Vagina (tissue), 2 donors: ENCODE results near the gene TBL3. TPM values are rescaled to one million over a fixed set of nuclear protein-coding genes. Genes with fewer than 3 reads are reported as not detected.

Source experiments
- DNase-seq, 2 donors: peaks; one replicate each; pipeline ENCODE4 v3.0.0-alpha.2; 2017; ENCODE audit errors: extremely low spot score in 2 of 2
- H3K27ac ChIP-seq: fragments of 200-600 bp; sonication (generic); one replicate; pipeline ENCODE4 v1.5.1; 2019
- H3K27me3 ChIP-seq: fragments of 200-600 bp; sonication (generic); one replicate; pipeline ENCODE4 v1.5.1; 2019
- H3K36me3 ChIP-seq, 2 donors: fragments of 200-600 bp; sonication (generic); one replicate each; pipeline ENCODE4 v1.5.1; 2017 to 2019
- H3K4me1 ChIP-seq: fragments of 200-600 bp; sonication (generic); one replicate; pipeline ENCODE4 v1.5.1; 2019
- H3K4me3 ChIP-seq, 2 donors: fragments of 200-600 bp; sonication (generic); 1 replicate in 1 of 2; 2 replicates in 1 of 2; pipeline ENCODE4 v1.5.1; 2016 to 2019
- H3K9me3 ChIP-seq: fragments of 200-600 bp; sonication (generic); one replicate; pipeline ENCODE4 v1.5.1; 2019
- CTCF ChIP-seq, 3 experiments: fragments of 450-650 bp in 2 of 3; fragments of 200-600 bp in 1 of 3; sonication (generic) in 1 of 3; IDR thresholded peaks; one replicate each; pipeline ENCODE4 v1.5.1; 2017 to 2019; ENCODE audit warnings: antibody characterized with exemption in 3 of 3, mild to moderate bottlenecking in 2 of 3, moderate library complexity in 2 of 3
- POLR2A ChIP-seq, 2 donors: fragments of 450-650 bp; IDR thresholded peaks; one replicate each; pipeline ENCODE4 v1.6.1; 2017; ENCODE audit warnings: antibody characterized with exemption in 2 of 2, mild to moderate bottlenecking in 2 of 2, moderate library complexity in 2 of 2
- POLR2AphosphoS5 ChIP-seq, 2 donors: sonication (generic); formaldehyde crosslinking; IDR thresholded peaks; one replicate each; pipeline ENCODE4 v1.9.0; 2017; ENCODE audit warnings: antibody characterized with exemption in 2 of 2, mild to moderate bottlenecking in 2 of 2, low read depth in 1 of 2; ENCODE audit not compliant: insufficient read depth in 1 of 2
- intact Hi-C: fragments of 100-400 bp; cut with DNase I; formaldehyde crosslinking; loops from one replicate; pipeline ENCODE4 v1.15.1; 2023
- total RNA-seq: library from RNA; depleted of rRNA; stranded (reverse); fragments of >200 nt; gene quantifications from one replicate; pipeline ENCODE4 v1.2.3, GENCODE V29; 2016

Gene TBL3
- total RNA-seq, 1 donor from 2014 or later = 44.2 TPM

- intact Hi-C loops = loop anchor here (5.0 kb wide), 1 partner anchor 119 kb away; no protein-coding TSS in a partner anchor
- DNase-seq = no peak
- no peak for TF ChIP-seq POLR2A (IDR thresholded peaks at IDR 0.05)
- TF ChIP-seq CTCF (IDR thresholded peaks at IDR 0.05) = peak; percentile 92 to 98 (median 98)
- TF ChIP-seq POLR2AphosphoS5 (IDR thresholded peaks at IDR 0.05; ENCODE audit: insufficient read depth in 1 of 2, low read depth in 1 of 2) = peak; percentile 73 to 78
- H3K36me3 ChIP-seq = no peaks in the 10 kb centered on the region
- peaks cover 11% of the 10 kb centered on the region for H3K27me3 ChIP-seq
- H3K4me3 ChIP-seq = peak overlapping the region; percentile 24 to 42
- H3K9me3 ChIP-seq = no peaks in the 10 kb centered on the region
- peaks cover 63% of the 10 kb centered on the region for H3K4me1 ChIP-seq
- H3K27ac ChIP-seq = peak overlapping the region; percentile 73
Measured at GRCh38 chr16:2023092-2024031, 51.5 kb downstream of the TBL3 start.

- Histone ChIP-seq H3K9me3 (no peaks in the 10 kb centered on the region), H3K4me3 (peak overlapping the region in 1 of 2 donors; percentile 24), H3K36me3 (no peaks in the 10 kb centered on the region), H3K27ac (peak overlapping the region; percentile 73), H3K27me3 (peaks cover 11% of the 10 kb centered on the region), H3K4me1 (peaks cover 70% of the 10 kb centered on the region)
- TF ChIP-seq CTCF (IDR thresholded peaks at IDR 0.05) (no peak), POLR2AphosphoS5 (IDR thresholded peaks at IDR 0.05; ENCODE audit: insufficient read depth in 1 of 2, low read depth in 1 of 2) (no peak), POLR2A (IDR thresholded peaks at IDR 0.05) (no peak)
- intact Hi-C loops = loop anchor here (5.0 kb wide), 1 partner anchor 118 kb away; no protein-coding TSS in a partner anchor
- DNase-seq = no peak
Measured at GRCh38 chr16:2024032-2024420, 52.2 kb downstream of the TBL3 start.

GRCh38 chr16:2025251-2025650, 53.4 kb downstream of the TBL3 start:
- H3K27ac ChIP-seq = no peak overlapping the region
- intact Hi-C loops = no loop called here

GRCh38 chr16:2025878-2026460, 54.1 kb downstream of the TBL3 start:
- TF ChIP-seq POLR2AphosphoS5 (IDR thresholded peaks at IDR 0.05; ENCODE audit: insufficient read depth in 1 of 2, low read depth in 1 of 2) (no peak), CTCF (IDR thresholded peaks at IDR 0.05) (no peak), POLR2A (IDR thresholded peaks at IDR 0.05) (no peak)
- Histone ChIP-seq H3K4me1 (peaks cover 72% of the 10 kb centered on the region), H3K4me3 (peak overlapping the region; percentile 67 to 81), H3K36me3 (no peaks in the 10 kb centered on the region), H3K27me3 (no peaks in the 10 kb centered on the region), H3K27ac (peak overlapping the region; percentile 81), H3K9me3 (no peaks in the 10 kb centered on the region)
- intact Hi-C loops = no loop called here
- DNase-seq = no peak

More at GRCh38 chr16:2025251-2025650, 53.4 kb downstream of the TBL3 start:
- DNase-seq = no peak
- Histone ChIP-seq H3K36me3 (no peaks in the 10 kb centered on the region), H3K27me3 (peaks cover 2% of the 10 kb centered on the region), H3K4me1 (peaks cover 71% of the 10 kb centered on the region), H3K4me3 (no peak overlapping the region), H3K9me3 (no peaks in the 10 kb centered on the region)
- TF ChIP-seq POLR2AphosphoS5 (IDR thresholded peaks at IDR 0.05; ENCODE audit: insufficient read depth in 1 of 2, low read depth in 1 of 2) (no peak), POLR2A (IDR thresholded peaks at IDR 0.05) (no peak), CTCF (IDR thresholded peaks at IDR 0.05) (no peak)
